ENCODE measurements around the gene FAM171A2. TPM values are rescaled to one million over a fixed set of nuclear protein-coding genes. Genes with fewer than 3 reads are reported as not detected.
A peak's percentile ranks its signal among the peaks of the same experiment; 100 is the strongest.

The FAM171A2 gene
- total and polyA plus RNA-seq, 7 donors: 0.66 to 1.7 (median 1.4) TPM; not detected in 2

DNA sequence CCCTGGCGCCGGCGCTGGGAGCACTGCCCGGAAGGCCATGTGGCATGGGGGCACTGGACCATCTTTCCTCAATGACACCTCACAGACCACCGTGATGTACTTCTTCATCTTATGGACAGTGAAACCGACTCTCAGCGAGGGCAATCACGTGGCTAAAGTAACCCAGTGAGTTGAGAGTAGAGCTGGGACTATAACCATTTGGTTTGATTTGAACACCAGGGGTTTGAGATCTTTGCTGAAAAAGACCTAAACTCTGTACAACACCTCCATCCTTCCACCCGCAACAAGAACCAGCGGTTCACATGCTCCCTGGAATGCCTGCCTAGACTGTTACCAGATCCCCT, 22.5 kb upstream of the FAM171A2 start:
- TF ChIP-seq POLR2A (IDR thresholded peaks at IDR 0.05) (no peak), EP300 (IDR thresholded peaks at IDR 0.05) (no peak), POLR2AphosphoS5 (IDR thresholded peaks at IDR 0.05) (no peak)
- Histone ChIP-seq H3K9me3 (no peaks in the 10 kb centered on the region), H3K4me1 (peaks cover 0 to 19% (median 16%) of the 10 kb centered on the region in 4 donors), H3K36me3 (no peaks in the 10 kb centered on the region), H3K4me3 (peak overlapping the region in 2 of 4 donors; percentile 53 to 54), H3K27ac (no peak overlapping the region), H3K27me3 (peaks cover 0 to 21% (median 0%) of the 10 kb centered on the region in 3 donors)
- 33 to 45% methylated on average over 10 of the region's 10 CpGs for WGBS, 2 donors
- intact Hi-C loops (cut with DNase I): no loop called here
- no peak for DNase-seq

GRCh38 chr17:44385287-44386181, 21.9 kb upstream of the FAM171A2 start:
- peak overlapping the region in 1 of 4 donors; percentile 32 for H3K27ac ChIP-seq
- peak overlapping the region; percentile 37 to 54 (median 50) for H3K4me3 ChIP-seq
- peak in 2 of 4 donors; percentile 37 to 66 for TF ChIP-seq POLR2AphosphoS5 (IDR thresholded peaks at IDR 0.05)
- no peak for TF ChIP-seq CTCF (IDR thresholded peaks at IDR 0.05)
- intact Hi-C loops (cut with DNase I): no loop called here
- no peaks in the 10 kb centered on the region for H3K9me3 ChIP-seq
- WGBS, 2 donors: 5 to 7% methylated on average over 68 of the region's 68 CpGs
- peak; percentile 93 for DNase-seq
- no peaks in the 10 kb centered on the region for H3K36me3 ChIP-seq
- peaks cover 0 to 19% (median 16%) of the 10 kb centered on the region in 4 donors for H3K4me1 ChIP-seq
- peaks cover 0 to 21% (median 0%) of the 10 kb centered on the region in 3 donors for H3K27me3 ChIP-seq

- intact Hi-C loops (cut with DNase I): no loop called here
- DNase-seq: no peak
- Histone ChIP-seq H3K4me3 (peak overlapping the region; percentile 37 to 54 (median 50)), H3K9me3 (no peaks in the 10 kb centered on the region), H3K36me3 (no peaks in the 10 kb centered on the region), H3K4me1 (peaks cover 0 to 19% (median 16%) of the 10 kb centered on the region in 4 donors), H3K27me3 (peaks cover 0 to 21% (median 0%) of the 10 kb centered on the region in 3 donors), H3K27ac (peak overlapping the region in 1 of 4 donors; percentile 32)
- WGBS, 2 donors: 4 to 7% methylated on average over 26 of the region's 26 CpGs
- TF ChIP-seq EP300 (IDR thresholded peaks at IDR 0.05) (no peak), POLR2AphosphoS5 (IDR thresholded peaks at IDR 0.05) (no peak), CTCF (IDR thresholded peaks at IDR 0.05) (no peak), POLR2A (IDR thresholded peaks at IDR 0.05) (no peak)
Measured at GRCh38 chr17:44384823-44385286, 21.2 kb upstream of the FAM171A2 start.

DNA sequence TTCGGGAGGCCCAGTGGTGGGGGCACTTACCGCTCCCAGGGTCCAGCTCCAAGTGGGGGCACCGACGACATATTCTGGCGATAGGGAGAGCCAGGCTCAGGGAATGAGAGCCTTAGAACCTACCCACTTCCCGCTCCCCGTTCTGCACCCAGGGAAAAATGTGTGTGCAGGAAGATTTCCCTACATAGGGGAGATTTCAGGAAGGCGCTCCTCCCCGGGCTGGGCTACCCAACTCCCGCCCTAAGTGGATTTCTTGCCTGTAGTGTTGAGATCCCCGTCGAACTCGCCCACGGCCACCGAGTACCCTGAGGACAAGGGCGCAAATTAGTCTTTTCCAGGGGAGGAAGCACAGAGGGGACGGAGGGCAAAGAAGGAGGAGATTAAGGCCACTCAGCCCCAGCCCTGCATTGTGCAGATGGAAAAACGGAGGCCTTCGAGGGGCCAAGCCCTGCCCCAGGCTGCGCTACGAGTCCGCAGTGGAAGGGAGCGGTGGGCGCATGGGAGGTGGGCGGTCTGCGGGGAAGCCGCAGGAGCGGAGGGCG, 20.7 kb upstream of the FAM171A2 start:
- Histone ChIP-seq H3K9me3 (no peaks in the 10 kb centered on the region), H3K27ac (no peak overlapping the region), H3K4me3 (peak overlapping the region in 3 of 4 donors; percentile 46 to 54 (median 53)), H3K27me3 (peaks cover 0 to 21% (median 0%) of the 10 kb centered on the region in 3 donors), H3K4me1 (peaks cover 0 to 19% (median 16%) of the 10 kb centered on the region in 4 donors), H3K36me3 (no peaks in the 10 kb centered on the region)
- intact Hi-C loops (cut with DNase I): no loop called here
- no peak for DNase-seq
- WGBS, 2 donors: 20 to 42% methylated on average over 29 of the region's 29 CpGs
- TF ChIP-seq POLR2A (IDR thresholded peaks at IDR 0.05) (no peak), POLR2AphosphoS5 (IDR thresholded peaks at IDR 0.05) (no peak)

DNA sequence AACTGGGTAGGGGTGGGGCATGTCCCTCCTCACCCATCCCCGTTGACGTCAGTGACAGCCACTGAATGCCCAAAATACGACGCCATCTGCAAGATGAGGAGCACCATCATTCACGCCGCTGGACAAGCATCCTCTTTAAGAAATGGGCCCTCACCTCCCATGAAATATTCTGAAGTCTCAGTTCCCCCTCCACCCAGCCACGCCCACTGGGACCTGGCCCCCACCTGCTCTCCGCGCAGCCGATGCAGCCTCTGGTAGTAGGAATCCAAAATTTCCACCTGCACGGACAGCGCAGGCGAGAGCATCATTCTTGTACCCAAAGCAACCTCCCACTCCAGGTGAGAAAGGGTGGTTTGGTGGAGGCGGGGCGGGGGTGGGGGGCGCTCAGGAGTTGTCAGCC, 20.2 kb upstream of the FAM171A2 start:
- DNase-seq: no peak

More for the DNA sequence above, 20.2 kb upstream of the FAM171A2 start:
- Histone ChIP-seq H3K27ac (no peak overlapping the region), H3K4me1 (peaks cover 0 to 19% (median 16%) of the 10 kb centered on the region in 4 donors), H3K4me3 (no peak overlapping the region), H3K9me3 (no peaks in the 10 kb centered on the region), H3K27me3 (peaks cover 0 to 21% (median 0%) of the 10 kb centered on the region in 3 donors), H3K36me3 (no peaks in the 10 kb centered on the region)
- intact Hi-C loops (cut with DNase I): no loop called here
- no peak for TF ChIP-seq EP300 (IDR thresholded peaks at IDR 0.05)
- TF ChIP-seq POLR2A (IDR thresholded peaks at IDR 0.05): no peak
- no peak for TF ChIP-seq POLR2AphosphoS5 (IDR thresholded peaks at IDR 0.05)
- TF ChIP-seq CTCF (IDR thresholded peaks at IDR 0.05): no peak
- WGBS, 2 donors: 49 to 75% methylated on average over 16 of the region's 16 CpGs
